Smooth muscle cell of the brain vasculature (primary cell): ENCODE measurements around the gene TENT5C.

Experiments
- DNase-seq: peaks from one replicate; pipeline ENCODE4 v3.0.0-alpha.2; 2012; ENCODE audit warnings: low read depth, low spot score

Gene TENT5C

DNA sequence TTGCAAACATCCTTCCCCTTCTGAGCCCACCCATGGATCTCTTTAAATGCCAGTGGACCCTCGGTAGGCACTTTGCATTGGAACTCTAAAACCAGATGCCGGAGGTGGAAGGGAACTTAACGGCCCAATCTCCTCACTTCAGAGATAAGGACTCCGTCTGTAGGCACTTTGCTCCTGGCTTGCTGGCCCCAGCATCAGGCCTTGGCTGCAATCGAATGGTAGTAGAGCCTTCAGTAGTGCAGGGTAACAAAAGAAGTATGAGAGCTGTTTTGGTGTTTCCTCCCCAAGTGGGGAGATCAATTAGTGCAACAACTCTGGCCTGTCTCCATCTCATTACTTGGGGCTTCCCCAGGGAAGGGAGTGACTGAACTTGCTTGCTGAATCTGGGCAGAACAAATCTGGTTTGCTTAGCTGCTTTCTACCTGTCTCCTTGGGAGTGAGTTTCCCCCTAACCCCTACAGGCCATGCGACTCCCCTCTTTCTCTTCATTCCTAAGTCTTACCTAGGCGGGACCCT, 70.8 kb downstream of the TENT5C start:
- no peak for DNase-seq
